ENCODE results near the gene LIN54. TPM values are rescaled to one million over a fixed set of nuclear protein-coding genes. Genes with fewer than 3 reads are reported as not detected.

The LIN54 gene
- total and polyA plus RNA-seq, 2 of the 13 experiments (the other 11 are each of a cell fraction or from before 2014, with no cell fraction given) = 25.2 to 32.9 TPM

DNA sequence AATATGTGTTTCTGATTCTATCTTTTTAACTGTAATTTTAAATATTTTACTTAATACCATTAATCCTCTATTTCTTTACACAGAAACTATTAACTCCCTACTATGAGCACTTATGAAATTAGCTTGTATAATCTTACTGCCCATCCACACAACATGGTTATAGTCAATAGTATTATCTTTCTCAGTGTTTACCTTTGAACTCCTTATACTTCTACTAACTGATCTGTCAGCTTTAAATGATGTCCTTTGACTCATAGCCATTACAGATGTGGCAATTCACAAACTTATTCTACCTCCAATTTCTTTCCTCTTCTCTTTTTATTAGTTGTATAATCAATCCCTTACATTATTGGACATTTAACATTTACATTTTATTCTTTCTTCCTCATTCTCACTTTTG lies 125.2 kb downstream of the LIN54 start (continued):
- TF ChIP-seq PRDM10 (CRISPR knock-in tag; IDR thresholded peaks at IDR 0.05; ENCODE audit: low read depth) (no peak), SMAD3 (CRISPR knock-in tag; IDR thresholded peaks at IDR 0.05) (no peak), RERE (CRISPR knock-in tag; IDR thresholded peaks at IDR 0.05; ENCODE audit: low read depth) (0 out of 2 replicates have a peak, but pooled peaks have one; percentile 35), ZKSCAN1 (IDR thresholded peaks at IDR 0.05; ENCODE audit: low read length) (peak; percentile 88), ZNF768 (CRISPR knock-in tag; IDR thresholded peaks at IDR 0.05) (no peak), SOX5 (CRISPR knock-in tag; IDR thresholded peaks at IDR 0.05; ENCODE audit: borderline replicate concordance) (0 out of 2 replicates have a peak, but pooled peaks have one; percentile 17), FOXP1 (IDR thresholded peaks at IDR 0.05) (no peak), FOXP1 (CRISPR knock-in tag; IDR thresholded peaks at IDR 0.05) (peak; percentile 64), NFKBIZ (CRISPR knock-in tag; IDR thresholded peaks at IDR 0.05) (no peak), SMAD1 (CRISPR knock-in tag; IDR thresholded peaks at IDR 0.05; ENCODE audit: borderline replicate concordance, low read depth) (no peak), GATA4 (IDR thresholded peaks at IDR 0.05; ENCODE audit: borderline replicate concordance, low read depth) (peak; percentile 25; the same call in 1 of the 2 replicates), NR0B2 (CRISPR knock-in tag; IDR thresholded peaks at IDR 0.05) (no peak), TARDBP (CRISPR knock-in tag; IDR thresholded peaks at IDR 0.05) (0 out of 2 replicates have a peak, but pooled peaks have one; percentile 19), FOXA3 (CRISPR knock-in tag; IDR thresholded peaks at IDR 0.05) (peak; percentile 86), RFX1 (IDR thresholded peaks at IDR 0.05) (no peak), ARID5B (CRISPR knock-in tag; IDR thresholded peaks at IDR 0.05) (peak; percentile 74), SIX1 (CRISPR knock-in tag; IDR thresholded peaks at IDR 0.05; ENCODE audit: borderline replicate concordance) (peak; percentile 73; the same call in 1 of the 2 replicates), ONECUT2 (CRISPR knock-in tag; IDR thresholded peaks at IDR 0.05) (no peak)
